Testis (tissue), 2 donors: Measurements from ENCODE around the gene WWC2.

Source experiments
- POLR2A ChIP-seq: fragments of 450-650 bp; IDR thresholded peaks from one replicate; pipeline ENCODE4 v1.6.1; 2017; ENCODE audit warnings: antibody characterized with exemption, mild to moderate bottlenecking, moderate library complexity
- TF ChIP-seq, protein P1 (sequence below), 3 experiments: fragments of 450-650 bp in 2 of 3; fragments of 200-600 bp in 1 of 3; sonication (generic) in 1 of 3; IDR thresholded peaks; one replicate each; pipeline ENCODE4 v1.5.1; 2016 to 2019; ENCODE audit warnings: antibody characterized with exemption in 3 of 3, mild to moderate bottlenecking in 2 of 3, moderate library complexity in 1 of 3

DNA sequence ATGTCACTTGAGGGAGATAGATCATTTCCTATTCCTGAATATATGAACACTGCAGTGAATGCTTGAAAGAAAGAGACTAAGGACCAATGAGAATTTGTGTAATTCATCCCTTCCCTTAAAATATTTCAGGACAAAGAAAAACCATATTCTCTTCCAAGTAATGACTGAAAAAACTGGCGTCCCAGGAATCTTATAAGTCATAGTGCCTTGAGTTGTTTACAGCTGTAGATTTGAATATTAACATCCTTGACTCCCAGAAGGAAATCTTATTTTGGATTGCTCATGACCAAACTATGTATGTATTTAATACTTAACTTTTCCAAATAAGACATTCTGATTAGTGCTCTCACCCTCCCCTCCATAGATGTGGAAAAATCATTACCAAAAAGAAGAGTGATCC lies 165.6 kb downstream of the WWC2 start:
- TF ChIP-seq, protein P1, sequence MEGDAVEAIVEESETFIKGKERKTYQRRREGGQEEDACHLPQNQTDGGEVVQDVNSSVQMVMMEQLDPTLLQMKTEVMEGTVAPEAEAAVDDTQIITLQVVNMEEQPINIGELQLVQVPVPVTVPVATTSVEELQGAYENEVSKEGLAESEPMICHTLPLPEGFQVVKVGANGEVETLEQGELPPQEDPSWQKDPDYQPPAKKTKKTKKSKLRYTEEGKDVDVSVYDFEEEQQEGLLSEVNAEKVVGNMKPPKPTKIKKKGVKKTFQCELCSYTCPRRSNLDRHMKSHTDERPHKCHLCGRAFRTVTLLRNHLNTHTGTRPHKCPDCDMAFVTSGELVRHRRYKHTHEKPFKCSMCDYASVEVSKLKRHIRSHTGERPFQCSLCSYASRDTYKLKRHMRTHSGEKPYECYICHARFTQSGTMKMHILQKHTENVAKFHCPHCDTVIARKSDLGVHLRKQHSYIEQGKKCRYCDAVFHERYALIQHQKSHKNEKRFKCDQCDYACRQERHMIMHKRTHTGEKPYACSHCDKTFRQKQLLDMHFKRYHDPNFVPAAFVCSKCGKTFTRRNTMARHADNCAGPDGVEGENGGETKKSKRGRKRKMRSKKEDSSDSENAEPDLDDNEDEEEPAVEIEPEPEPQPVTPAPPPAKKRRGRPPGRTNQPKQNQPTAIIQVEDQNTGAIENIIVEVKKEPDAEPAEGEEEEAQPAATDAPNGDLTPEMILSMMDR (IDR thresholded peaks at IDR 0.05), result no peak
- no peak for TF ChIP-seq POLR2A
